ENCODE measurements around the gene RAX2. TPM values are rescaled to one million over a fixed set of nuclear protein-coding genes. Genes with fewer than 3 reads are reported as not detected.

The RAX2 gene
- not detected for total RNA-seq

- no peak for TF ChIP-seq CTCF (IDR thresholded peaks at IDR 0.05; ENCODE audit: low read depth)
Measured at GRCh38 chr19:3771906-3772455, at the start of gene RAX2. RAX2 (minus strand) TSS chr19:3772228; CDS start chr19:3771742, 486 bp downstream.

- TF ChIP-seq CTCF (IDR thresholded peaks at IDR 0.05; ENCODE audit: low read depth): no peak
Measured at GRCh38 chr19:3821156-3821555, 49.1 kb upstream of the RAX2 start.

- TF ChIP-seq CTCF (IDR thresholded peaks at IDR 0.05; ENCODE audit: low read depth): no peak
Measured at GRCh38 chr19:3819989-3820388, 48.0 kb upstream of the RAX2 start.

- TF ChIP-seq CTCF (IDR thresholded peaks at IDR 0.05; ENCODE audit: low read depth): no peak
Measured at GRCh38 chr19:3818918-3819317, 46.9 kb upstream of the RAX2 start.

GRCh38 chr19:3818466-3818865 lies 46.4 kb upstream of the RAX2 start:
- no peak for TF ChIP-seq CTCF (IDR thresholded peaks at IDR 0.05; ENCODE audit: low read depth)

- TF ChIP-seq CTCF (IDR thresholded peaks at IDR 0.05; ENCODE audit: low read depth): no peak
Measured at GRCh38 chr19:3817761-3818160, 45.7 kb upstream of the RAX2 start.

GRCh38 chr19:3816566-3817218 lies 44.7 kb upstream of the RAX2 start:
- TF ChIP-seq CTCF (IDR thresholded peaks at IDR 0.05; ENCODE audit: low read depth): no peak
